ENCODE results near the gene SH3BP2. TPM values are rescaled to one million over a fixed set of nuclear protein-coding genes. Genes with fewer than 3 reads are reported as not detected.
A peak's percentile ranks its signal among the peaks of the same experiment; 100 is the strongest.

Gene SH3BP2
- total RNA-seq, 3 donors from 2014 or later = 72.2 to 77.9 (median 76.7) TPM

GRCh38 chr4:2865196-2865780 is 72.4 kb downstream of the SH3BP2 start:
- ATAC-seq = no peak
- no peak overlapping the region for H3K4me3 Mint-ChIP-seq
- peaks cover 80% of the 10 kb centered on the region for H3K4me1 Mint-ChIP-seq (ENCODE audit: low read depth)

GRCh38 chr4:2866160-2866861 is 73.4 kb downstream of the SH3BP2 start:
- ATAC-seq (no peak), DNase-seq (no peak)
- Mint-ChIP-seq H3K27me3 (ENCODE audit: low read depth) (no peaks in the 10 kb centered on the region), H3K36me3 (ENCODE audit: insufficient read depth) (peaks cover 8% of the 10 kb centered on the region), H3K4me3 (no peak overlapping the region), H3K9me3 (no peaks in the 10 kb centered on the region), H3K4me1 (ENCODE audit: low read depth) (peaks cover 77% of the 10 kb centered on the region)

More at GRCh38 chr4:2865196-2865780, 72.4 kb downstream of the SH3BP2 start:
- Mint-ChIP-seq H3K36me3 (ENCODE audit: insufficient read depth) (peaks cover 8% of the 10 kb centered on the region), H3K9me3 (no peaks in the 10 kb centered on the region), H3K27me3 (ENCODE audit: low read depth) (no peaks in the 10 kb centered on the region)
- no peak for DNase-seq

- Mint-ChIP-seq H3K9me3 (no peaks in the 10 kb centered on the region), H3K36me3 (ENCODE audit: insufficient read depth) (peaks cover 11% of the 10 kb centered on the region), H3K4me3 (no peak overlapping the region), H3K27me3 (ENCODE audit: low read depth) (no peaks in the 10 kb centered on the region), H3K4me1 (ENCODE audit: low read depth) (peaks cover 77% of the 10 kb centered on the region)
- ATAC-seq = peak in 1 of 2 donors; percentile 48
- DNase-seq = no peak
Measured at GRCh38 chr4:2866891-2867290, 74.0 kb downstream of the SH3BP2 start.

- DNase-seq (no peak), ATAC-seq (no peak)
- Mint-ChIP-seq H3K4me3 (no peak overlapping the region), H3K27me3 (ENCODE audit: low read depth) (no peaks in the 10 kb centered on the region), H3K36me3 (ENCODE audit: insufficient read depth) (peaks cover 11% of the 10 kb centered on the region), H3K9me3 (no peaks in the 10 kb centered on the region), H3K4me1 (ENCODE audit: low read depth) (peaks cover 75% of the 10 kb centered on the region)
Measured at GRCh38 chr4:2867758-2868491, 75.0 kb downstream of the SH3BP2 start.

- Mint-ChIP-seq H3K9me3 (no peaks in the 10 kb centered on the region), H3K36me3 (ENCODE audit: insufficient read depth) (peaks cover 11% of the 10 kb centered on the region), H3K4me1 (ENCODE audit: low read depth) (peaks cover 76% of the 10 kb centered on the region), H3K27me3 (ENCODE audit: low read depth) (no peaks in the 10 kb centered on the region), H3K4me3 (no peak overlapping the region)
- DNase-seq (no peak), ATAC-seq (no peak)
Measured at GRCh38 chr4:2868877-2869487, 76.1 kb downstream of the SH3BP2 start.

- H3K36me3 Mint-ChIP-seq (ENCODE audit: insufficient read depth) = peaks cover 11% of the 10 kb centered on the region
- DNase-seq (no peak), ATAC-seq (no peak)
- no peak overlapping the region for H3K4me3 Mint-ChIP-seq
- H3K27me3 Mint-ChIP-seq (ENCODE audit: low read depth) = no peaks in the 10 kb centered on the region
- no peaks in the 10 kb centered on the region for H3K9me3 Mint-ChIP-seq
- peaks cover 76% of the 10 kb centered on the region for H3K4me1 Mint-ChIP-seq (ENCODE audit: low read depth)
Measured at GRCh38 chr4:2869659-2870058, 76.8 kb downstream of the SH3BP2 start.

DNA sequence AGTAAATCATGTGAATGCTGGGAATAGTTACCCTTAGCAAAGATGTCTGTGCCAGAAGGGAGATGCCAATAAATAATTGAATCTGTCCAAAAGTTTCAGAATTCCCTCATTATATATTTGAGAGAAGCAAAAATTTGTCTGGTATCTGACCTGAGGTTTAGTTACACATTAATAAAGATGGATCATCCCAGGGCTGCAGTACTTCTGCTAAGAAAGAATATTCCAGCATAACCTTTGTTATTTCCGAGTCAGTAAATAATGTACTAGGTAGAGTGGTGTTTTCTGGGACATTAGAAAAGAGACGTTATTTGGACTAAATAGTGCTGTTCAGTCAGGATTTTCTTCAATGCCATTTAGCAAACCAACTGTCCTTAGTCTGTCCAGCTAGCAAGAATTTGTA is 77.2 kb downstream of the SH3BP2 start:
- DNase-seq (no peak), ATAC-seq (no peak)
- Mint-ChIP-seq H3K9me3 (no peaks in the 10 kb centered on the region), H3K27me3 (ENCODE audit: low read depth) (no peaks in the 10 kb centered on the region), H3K36me3 (ENCODE audit: insufficient read depth) (peaks cover 11% of the 10 kb centered on the region), H3K4me1 (ENCODE audit: low read depth) (peaks cover 72% of the 10 kb centered on the region), H3K4me3 (no peak overlapping the region)

- H3K4me3 Mint-ChIP-seq = no peak overlapping the region
- ATAC-seq = no peak
- H3K9me3 Mint-ChIP-seq = no peaks in the 10 kb centered on the region
- peaks cover 14% of the 10 kb centered on the region for H3K36me3 Mint-ChIP-seq (ENCODE audit: insufficient read depth)
- no peak for DNase-seq
- peaks cover 70% of the 10 kb centered on the region for H3K4me1 Mint-ChIP-seq (ENCODE audit: low read depth)
- H3K27me3 Mint-ChIP-seq (ENCODE audit: low read depth) = no peaks in the 10 kb centered on the region
Measured at GRCh38 chr4:2871466-2871865, 78.6 kb downstream of the SH3BP2 start.

DNA sequence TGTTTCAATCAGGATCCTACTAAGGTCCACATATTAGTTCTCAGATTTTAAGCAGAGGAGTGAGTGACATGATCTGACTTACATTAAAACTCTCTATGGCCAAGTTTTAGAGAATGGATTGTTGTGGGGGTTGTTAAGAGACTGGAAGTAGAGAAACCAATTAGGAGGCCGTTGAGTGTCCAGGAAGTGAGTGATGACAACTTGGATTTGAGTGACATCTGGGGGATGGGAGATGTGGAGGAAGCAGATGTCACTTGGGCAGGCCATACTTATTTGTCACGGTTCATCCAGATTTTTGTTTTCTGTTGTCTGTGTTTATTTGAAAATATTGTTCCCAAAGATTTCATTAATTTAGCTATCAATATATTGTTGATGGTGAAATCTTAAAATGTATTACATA is 79.0 kb downstream of the SH3BP2 start:
- Mint-ChIP-seq H3K4me3 (no peak overlapping the region), H3K4me1 (ENCODE audit: low read depth) (peaks cover 67% of the 10 kb centered on the region), H3K9me3 (no peaks in the 10 kb centered on the region), H3K27me3 (ENCODE audit: low read depth) (no peaks in the 10 kb centered on the region), H3K36me3 (ENCODE audit: insufficient read depth) (peaks cover 13% of the 10 kb centered on the region)
- no peak for ATAC-seq
- no peak for DNase-seq

GRCh38 chr4:2873329-2873728 is 80.4 kb downstream of the SH3BP2 start:
- Mint-ChIP-seq H3K4me3 (no peak overlapping the region), H3K9me3 (no peaks in the 10 kb centered on the region), H3K36me3 (ENCODE audit: insufficient read depth) (peaks cover 16% of the 10 kb centered on the region), H3K4me1 (ENCODE audit: low read depth) (peaks cover 64% of the 10 kb centered on the region), H3K27me3 (ENCODE audit: low read depth) (no peaks in the 10 kb centered on the region)
- DNase-seq (no peak), ATAC-seq (no peak)

- Mint-ChIP-seq H3K27me3 (ENCODE audit: low read depth) (no peaks in the 10 kb centered on the region), H3K9me3 (no peaks in the 10 kb centered on the region), H3K36me3 (ENCODE audit: insufficient read depth) (peaks cover 20% of the 10 kb centered on the region), H3K4me1 (ENCODE audit: low read depth) (peaks cover 55% of the 10 kb centered on the region), H3K4me3 (no peak overlapping the region)
- no peak for DNase-seq
- no peak for ATAC-seq
Measured at GRCh38 chr4:2874861-2875260, 82.0 kb downstream of the SH3BP2 start.

DNA sequence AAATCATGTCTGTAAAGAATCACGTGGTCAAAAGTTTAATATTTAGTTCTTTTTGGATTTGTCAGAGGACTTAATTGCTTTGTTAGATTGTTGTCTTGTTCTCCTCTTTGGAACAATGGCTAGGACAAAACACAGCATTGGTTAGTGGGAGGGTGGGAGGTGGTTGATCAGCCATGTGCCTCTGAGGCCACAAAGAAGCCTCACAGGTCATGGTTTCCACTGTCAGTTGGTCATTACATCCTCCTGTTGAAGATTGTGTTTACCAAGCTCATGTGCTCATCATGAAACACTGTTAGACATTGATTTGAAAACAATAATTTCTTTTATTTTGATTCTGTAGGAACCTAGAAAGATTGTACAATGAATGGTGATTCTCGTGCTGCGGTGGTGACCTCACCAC is 82.7 kb downstream of the SH3BP2 start:
- H3K4me1 Mint-ChIP-seq (ENCODE audit: low read depth) = peaks cover 50% of the 10 kb centered on the region
- ATAC-seq = no peak
- no peaks in the 10 kb centered on the region for H3K27me3 Mint-ChIP-seq (ENCODE audit: low read depth)

GRCh38 chr4:2878346-2878745 is 85.5 kb downstream of the SH3BP2 start:
- H3K9me3 Mint-ChIP-seq = no peaks in the 10 kb centered on the region
- no peak for DNase-seq
- peak; percentile 66 to 80 for ATAC-seq
- peaks cover 28% of the 10 kb centered on the region for H3K36me3 Mint-ChIP-seq (ENCODE audit: insufficient read depth)
- no peak overlapping the region for H3K4me3 Mint-ChIP-seq
- no peaks in the 10 kb centered on the region for H3K27me3 Mint-ChIP-seq (ENCODE audit: low read depth)
- H3K4me1 Mint-ChIP-seq (ENCODE audit: low read depth) = peaks cover 28% of the 10 kb centered on the region

More for the DNA sequence above, 82.7 kb downstream of the SH3BP2 start:
- Mint-ChIP-seq H3K4me3 (no peak overlapping the region), H3K9me3 (no peaks in the 10 kb centered on the region), H3K36me3 (ENCODE audit: insufficient read depth) (peaks cover 23% of the 10 kb centered on the region)
- no peak for DNase-seq

- Mint-ChIP-seq H3K4me1 (ENCODE audit: low read depth) (peaks cover 24% of the 10 kb centered on the region), H3K36me3 (ENCODE audit: insufficient read depth) (peaks cover 29% of the 10 kb centered on the region), H3K9me3 (no peaks in the 10 kb centered on the region), H3K4me3 (no peak overlapping the region), H3K27me3 (ENCODE audit: low read depth) (no peaks in the 10 kb centered on the region)
- DNase-seq (no peak), ATAC-seq (no peak)
Measured at GRCh38 chr4:2879026-2879425, 86.1 kb downstream of the SH3BP2 start.

All from activated T-cell treated with anti-CD3 and anti-CD28 coated beads, Interleukin-2, amount 50 U/mL, for 4 hours (primary cell).